Osteoblast (primary cell): Measurements from ENCODE around the gene TSR3. TPM values are rescaled to one million over a fixed set of nuclear protein-coding genes. Genes with fewer than 3 reads are reported as not detected.

ENCODE experiments used
- DNase-seq: peaks from one replicate; pipeline ENCODE4 v3.0.0; 2011; ENCODE audit warnings: low spot score, mixed read lengths; ENCODE audit not compliant: insufficient read length; ENCODE audit errors: missing footprints
- H2AFZ ChIP-seq: 2 replicates; pipeline ENCODE4 v1.6.0; 2011; ENCODE audit warnings: mild to moderate bottlenecking, low read length
- H3K27ac ChIP-seq: 2 replicates; pipeline ENCODE4 v1.5.1; 2011; ENCODE audit warnings: mild to moderate bottlenecking, low read depth, low read length, moderate library complexity
- H3K27me3 ChIP-seq: 2 replicates; pipeline ENCODE4 v1.6.0; 2012; ENCODE audit warnings: mild to moderate bottlenecking, control low read depth, inconsistent platforms, low read length, moderate library complexity; ENCODE audit not compliant: insufficient read depth
- H3K36me3 ChIP-seq: 2 replicates; pipeline ENCODE4 v1.5.1; 2011; ENCODE audit warnings: mild to moderate bottlenecking, low read length, control low read depth, moderate library complexity; ENCODE audit not compliant: insufficient read depth
- H3K4me1 ChIP-seq: 2 replicates; pipeline ENCODE4 v1.5.1; 2011; ENCODE audit warnings: mild to moderate bottlenecking, low read length, control low read depth, moderate library complexity; ENCODE audit not compliant: insufficient read depth
- H3K4me2 ChIP-seq: 2 replicates; pipeline ENCODE4 v1.6.0; 2011; ENCODE audit warnings: mild to moderate bottlenecking, low read length; ENCODE audit not compliant: insufficient read depth
- H3K4me3 ChIP-seq: fragments of 200-600 bp; sonication (generic); 3 replicates; pipeline ENCODE4 v1.5.1; 2012; ENCODE audit warnings: mild to moderate bottlenecking, low read length, inconsistent platforms; ENCODE audit not compliant: insufficient read depth
- H3K79me2 ChIP-seq: 2 replicates; pipeline ENCODE4 v1.6.0; 2012; ENCODE audit warnings: mild to moderate bottlenecking, low read length, control low read depth, inconsistent platforms; ENCODE audit not compliant: insufficient read depth
- H3K9me3 ChIP-seq: 2 replicates; pipeline ENCODE4 v1.5.1; 2011; ENCODE audit warnings: low read depth, low read length, control low read depth
- H4K20me1 ChIP-seq: 2 replicates; pipeline ENCODE4 v1.6.0; 2012; ENCODE audit warnings: mild to moderate bottlenecking, low read length, control low read depth; ENCODE audit not compliant: insufficient read depth
- CTCF ChIP-seq: IDR thresholded peaks from 2 replicates; pipeline ENCODE4 v1.5.1; 2011; ENCODE audit warnings: mild to moderate bottlenecking, low read depth, low read length, moderate library complexity; ENCODE audit errors: extremely low read depth
- total RNA-seq: library from RNA; depleted of rRNA; stranded (reverse); fragments of >200 nt; gene quantifications from 2 replicates; pipeline ENCODE4 v1.2.3, GENCODE V29; 2012

TSR3 gene
- total RNA-seq, 1 donor = 53.6 TPM

- H3K4me1 ChIP-seq = no peaks in the 10 kb centered on the region
- H3K4me2 ChIP-seq = no peak overlapping the region
- H3K27me3 ChIP-seq = peaks cover 11% of the 10 kb centered on the region
- peaks cover 4% of the 10 kb centered on the region for H3K9me3 ChIP-seq
- peaks cover 19% of the 10 kb centered on the region for H4K20me1 ChIP-seq
- TF ChIP-seq CTCF = no peak
- no peak overlapping the region for H3K27ac ChIP-seq
- peaks cover 19% of the 10 kb centered on the region for H3K36me3 ChIP-seq
- H3K4me3 ChIP-seq = no peak overlapping the region
- no peak for DNase-seq
- no peak overlapping the region for H2AFZ ChIP-seq
- no peaks in the 10 kb centered on the region for H3K79me2 ChIP-seq
Measured at GRCh38 chr16:1326946-1327618, 24.6 kb downstream of the TSR3 start.

- H3K36me3 ChIP-seq = peaks cover 24% of the 10 kb centered on the region
- no peaks in the 10 kb centered on the region for H3K4me1 ChIP-seq
- H3K9me3 ChIP-seq = peaks cover 4% of the 10 kb centered on the region
- DNase-seq = no peak
- H2AFZ ChIP-seq = no peak overlapping the region
- TF ChIP-seq CTCF = no peak
- H3K4me2 ChIP-seq = no peak overlapping the region
- no peak overlapping the region for H3K4me3 ChIP-seq
- peaks cover 19% of the 10 kb centered on the region for H4K20me1 ChIP-seq
- peaks cover 4% of the 10 kb centered on the region for H3K27me3 ChIP-seq
- no peaks in the 10 kb centered on the region for H3K79me2 ChIP-seq
- H3K27ac ChIP-seq = no peak overlapping the region
Measured at GRCh38 chr16:1326391-1326790, 25.3 kb downstream of the TSR3 start.

DNA sequence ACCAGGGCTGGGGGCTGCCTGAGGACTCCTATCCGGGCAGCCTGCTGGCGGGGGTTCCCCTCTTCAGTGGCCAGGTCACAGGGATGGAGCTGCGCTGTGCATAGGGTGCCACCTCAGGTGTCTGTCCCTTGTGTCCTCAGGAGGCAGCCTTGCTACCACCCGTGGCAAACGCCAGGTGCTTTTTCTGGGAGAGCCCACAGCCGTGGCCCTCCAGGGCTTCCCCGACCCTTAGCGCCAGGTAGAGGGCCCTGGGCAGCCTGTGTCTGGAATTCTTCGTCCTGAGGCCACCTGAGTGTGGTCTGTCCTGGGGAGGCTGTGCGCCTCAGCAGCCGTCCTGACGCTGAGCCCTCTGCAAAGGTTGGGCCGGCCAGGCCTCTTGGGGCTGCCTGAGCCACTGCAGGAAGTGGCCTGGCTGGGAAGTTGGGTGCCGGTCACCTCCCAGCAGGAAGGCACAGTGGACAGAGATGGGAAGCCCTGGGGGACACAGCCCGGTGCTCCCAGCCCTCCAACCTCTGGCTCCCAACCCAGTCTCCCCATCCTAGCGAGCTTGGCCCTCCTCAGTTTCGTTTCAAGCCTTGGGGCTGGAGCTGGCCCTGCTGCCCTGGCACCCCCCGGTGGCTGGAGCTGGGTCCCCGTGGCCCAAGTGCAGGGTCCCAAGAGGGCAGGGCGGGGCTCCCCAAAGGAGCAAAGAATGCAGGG is 25.9 kb downstream of the TSR3 start:
- H3K79me2 ChIP-seq = no peaks in the 10 kb centered on the region
- no peak overlapping the region for H3K4me3 ChIP-seq
- TF ChIP-seq CTCF = no peak

GRCh38 chr16:1325261-1325660 is 26.4 kb downstream of the TSR3 start:
- Histone ChIP-seq H3K4me2 (no peak overlapping the region), H3K79me2 (peaks cover 3% of the 10 kb centered on the region)
- TF ChIP-seq CTCF = no peak

More for the DNA sequence above, 25.9 kb downstream of the TSR3 start:
- no peak overlapping the region for H3K27ac ChIP-seq
- H3K4me1 ChIP-seq = no peaks in the 10 kb centered on the region
- H4K20me1 ChIP-seq = peaks cover 22% of the 10 kb centered on the region
- peaks cover 4% of the 10 kb centered on the region for H3K9me3 ChIP-seq
- peaks cover 29% of the 10 kb centered on the region for H3K36me3 ChIP-seq
- no peak for DNase-seq
- H3K4me2 ChIP-seq = no peak overlapping the region
- no peak overlapping the region for H2AFZ ChIP-seq
- no peaks in the 10 kb centered on the region for H3K27me3 ChIP-seq

More at GRCh38 chr16:1325261-1325660, 26.4 kb downstream of the TSR3 start:
- Histone ChIP-seq H3K27ac (no peak overlapping the region), H3K4me1 (no peaks in the 10 kb centered on the region), H3K9me3 (peaks cover under 1% of the 10 kb centered on the region), H4K20me1 (peaks cover 27% of the 10 kb centered on the region), H3K27me3 (no peaks in the 10 kb centered on the region), H3K4me3 (no peak overlapping the region), H2AFZ (no peak overlapping the region), H3K36me3 (peaks cover 34% of the 10 kb centered on the region)
- no peak for DNase-seq
